OCI-LY7 (cell line): ENCODE measurements around the gene SCAF8. TPM values are rescaled to one million over a fixed set of nuclear protein-coding genes. Genes with fewer than 3 reads are reported as not detected.
"Not testable (repeated sequence)": the region's sequence is repeated elsewhere in the genome, so short reads cannot be mapped to it uniquely, and the experiment has no call there.

Experiments used
- BruUV-seq: library from RNA; stranded (reverse); fragments of 400-500 nt; replicated peaks from 2 replicates; lab custom pipeline; 2021; lab: Mats Ljungman, UMichigan
- CTCF ChIA-PET: fragments of 300-600 bp; sonication (Branson Sonifier 250); formaldehyde crosslinking; loops from one replicate; lab custom pipeline; 2022; ENCODE audit warnings: antibody characterized with exemption; ENCODE audit not compliant: unreplicated experiment; lab: Charles Lee
- POLR2A ChIA-PET: fragments of 300-600 bp; sonication (Branson Sonifier 250); formaldehyde crosslinking; loops from one replicate; lab custom pipeline; 2022; ENCODE audit warnings: antibody characterized with exemption; lab: Charles Lee
- DNase-seq: peaks from one replicate; pipeline ENCODE4 v3.0.0-alpha.2; 2015; ENCODE audit warnings: low spot score
- H2AFZ ChIP-seq: fragments of 200-600 bp; sonication (generic), shearing (Covaris generic); 2 replicates; pipeline ENCODE4 v1.6.1; 2014; ENCODE audit warnings: mild to moderate bottlenecking, antibody characterized with exemption, low read length, moderate library complexity
- H3K27ac ChIP-seq: fragments of 200-600 bp; sonication (generic); 2 replicates; pipeline ENCODE4 v1.5.1; 2014; ENCODE audit warnings: mixed run types, low read depth, mild to moderate bottlenecking, moderate library complexity, low read length, inconsistent platforms; ENCODE audit not compliant: poor library complexity, severe bottlenecking
- H3K36me3 ChIP-seq: fragments of 200-600 bp; sonication (generic); 2 replicates; pipeline ENCODE4 v1.6.1; 2014; ENCODE audit warnings: mild to moderate bottlenecking, antibody characterized with exemption, low read length, moderate library complexity, mixed read lengths; ENCODE audit not compliant: insufficient read depth
- H3K4me1 ChIP-seq: fragments of 200-600 bp; sonication (generic); 2 replicates; pipeline ENCODE4 v1.5.1; 2014; ENCODE audit warnings: mild to moderate bottlenecking, low read length; ENCODE audit not compliant: insufficient read depth, poor library complexity, severe bottlenecking
- H3K4me2 ChIP-seq: fragments of 200-600 bp; sonication (generic); 2 replicates; pipeline ENCODE4 v1.6.1; 2014; ENCODE audit warnings: mild to moderate bottlenecking, low read length
- H3K4me3 ChIP-seq: fragments of 200-600 bp; sonication (generic); 2 replicates; pipeline ENCODE4 v1.5.1; 2014; ENCODE audit warnings: mild to moderate bottlenecking, low read depth, low read length; ENCODE audit not compliant: poor library complexity, severe bottlenecking
- H3K79me2 ChIP-seq: fragments of 200-600 bp; sonication (generic); 2 replicates; pipeline ENCODE4 v1.6.1; 2016; ENCODE audit warnings: low read depth, mild to moderate bottlenecking, low read length, moderate library complexity, mixed read lengths; ENCODE audit not compliant: insufficient read depth
- H3K9me2 ChIP-seq: fragments of 200-600 bp; sonication (generic); 2 replicates; pipeline ENCODE4 v1.6.1; 2016; ENCODE audit warnings: mild to moderate bottlenecking, low read length, mixed read lengths; ENCODE audit not compliant: insufficient read depth
- H3K9me3 ChIP-seq: fragments of 200-600 bp; sonication (generic); 2 replicates; pipeline ENCODE4 v1.6.1; 2014; ENCODE audit warnings: mild to moderate bottlenecking, mixed run types, low read length, mixed read lengths
- H4K20me1 ChIP-seq: fragments of 200-600 bp; sonication (generic); 2 replicates; pipeline ENCODE4 v1.6.1; 2014; ENCODE audit warnings: mild to moderate bottlenecking, antibody characterized with exemption, low read length, moderate library complexity, mixed read lengths; ENCODE audit not compliant: insufficient read depth
- CTCF ChIP-seq: fragments of 200-600 bp; sonication (generic); conservative IDR thresholded peaks from 2 replicates; pipeline ENCODE4 v1.5.1; 2014; ENCODE audit warnings: mild to moderate bottlenecking, antibody characterized with exemption, low read length, moderate library complexity, mixed read lengths
- EZH2phosphoT487 ChIP-seq: fragments of 200-600 bp; sonication (generic); IDR thresholded peaks from 2 replicates; pipeline ENCODE4 v1.6.1; 2018; ENCODE audit warnings: low read depth, borderline replicate concordance, mild to moderate bottlenecking, mixed run types, antibody characterized with exemption, low read length, moderate library complexity, mixed read lengths
- intact Hi-C: fragments of 100-400 bp; cut with micrococcal nuclease; formaldehyde crosslinking; loops from one replicate; pipeline ENCODE4 v1.10.0; 2022; ENCODE audit not compliant: unreplicated experiment
- total RNA-seq, 2 experiments: library from RNA; depleted of rRNA in 1 of 2; stranded (reverse); fragments of >200 nt in 1 of 2; shearing (Covaris generic) in 1 of 2; gene quantifications; 2 replicates each; pipeline ENCODE4 v1.2.3, GENCODE V29; 2014 to 2022

The SCAF8 gene
- total RNA-seq, 2 experiments from 2014 or later = 25.8 to 47.0 TPM

- TF ChIP-seq CTCF (no peak), EZH2phosphoT487 (no peak)
- Histone ChIP-seq H2AFZ (no peak overlapping the region), H3K9me3 (0 out of 2 replicates have a peak, but pooled peaks cover 15% of the 10 kb centered on the region), H3K4me3 (no peak overlapping the region), H3K79me2 (no peaks in the 10 kb centered on the region), H3K9me2 (no peaks in the 10 kb centered on the region), H3K27ac (no peak overlapping the region), H3K4me2 (no peak overlapping the region), H4K20me1 (no peaks in the 10 kb centered on the region), H3K4me1 (no peaks in the 10 kb centered on the region), H3K36me3 (no peaks in the 10 kb centered on the region)
- CTCF ChIA-PET = no interaction called here
- no TSS peak for BruUV-seq
- no peak for DNase-seq
- POLR2A ChIA-PET = interaction anchor here (0.7 kb wide), 3 partner anchors 8 to 1401 kb away, joined by 4 to 5 read pairs (median 4); no protein-coding TSS in a partner anchor
- intact Hi-C loops = no loop called here
Observed at GRCh38 chr6:154715446-154715845, 17.8 kb upstream of the SCAF8 start.

GRCh38 chr6:154716350-154716749, 16.9 kb upstream of the SCAF8 start:
- H3K79me2 ChIP-seq, BruUV-seq, H3K4me2 ChIP-seq, H3K4me3 ChIP-seq, DNase-seq, H3K27ac ChIP-seq, CTCF ChIA-PET, intact Hi-C loops, H3K36me3 ChIP-seq, H3K4me1 ChIP-seq, H3K9me2 ChIP-seq, H2AFZ ChIP-seq, H4K20me1 ChIP-seq: not testable (repeated sequence)
- POLR2A ChIA-PET = interaction anchor here (0.7 kb wide), 2 partner anchors 92 to 1402 kb away, joined by 4 to 5 read pairs; no protein-coding TSS in a partner anchor
- H3K9me3 ChIP-seq = 0 out of 2 replicates have a peak, but pooled peaks cover 15% of the 10 kb centered on the region

- H2AFZ ChIP-seq = no peak overlapping the region
- CTCF ChIA-PET = interaction anchor here (0.6 kb wide), 1 partner anchor 688 kb away, joined by 6 read pairs; no protein-coding TSS in a partner anchor
- DNase-seq = no peak
- H3K4me3 ChIP-seq = no peak overlapping the region
- POLR2A ChIA-PET = interaction anchor here (0.5 to 1.5 kb wide), 5 partner anchors 11 to 182 kb away, joined by 3 to 6 read pairs (median 4); no protein-coding TSS in a partner anchor
- H3K4me1 ChIP-seq = no peaks in the 10 kb centered on the region
- BruUV-seq = no TSS peak
- intact Hi-C loops = no loop called here
- TF ChIP-seq CTCF = no peak
- no peak for TF ChIP-seq EZH2phosphoT487
- no peak overlapping the region for H3K27ac ChIP-seq
- no peaks in the 10 kb centered on the region for H3K79me2 ChIP-seq
- H3K9me3 ChIP-seq = 0 out of 2 replicates have a peak, but pooled peaks cover 15% of the 10 kb centered on the region
- no peaks in the 10 kb centered on the region for H4K20me1 ChIP-seq
- no peaks in the 10 kb centered on the region for H3K36me3 ChIP-seq
- no peaks in the 10 kb centered on the region for H3K9me2 ChIP-seq
- no peak overlapping the region for H3K4me2 ChIP-seq
Observed at GRCh38 chr6:154719433-154719832, 13.8 kb upstream of the SCAF8 start.
